Nephron (organoid): ENCODE results near the gene GATD1.

Experiments
- H3K27ac Mint-ChIP-seq, 3 experiments: 2 replicates each; pipeline ENCODE4 v1.8.0; 2020; ENCODE audit warnings: mixed read lengths in 3 of 3, mild to moderate bottlenecking in 2 of 3, moderate library complexity in 1 of 3
- H3K27me3 Mint-ChIP-seq: 2 replicates; pipeline ENCODE4 v1.8.0; 2021; ENCODE audit warnings: low read depth, mild to moderate bottlenecking, moderate library complexity, mixed read lengths
- H3K36me3 Mint-ChIP-seq: 2 replicates; pipeline ENCODE4 v1.8.0; 2020; ENCODE audit warnings: low read depth, mixed read lengths
- H3K4me1 Mint-ChIP-seq: 2 replicates; pipeline ENCODE4 v1.8.0; 2020; ENCODE audit warnings: mixed read lengths
- H3K4me3 Mint-ChIP-seq, 3 experiments: 2 replicates each; pipeline ENCODE4 v1.8.0; 2020; ENCODE audit warnings: mild to moderate bottlenecking in 3 of 3, mixed read lengths in 3 of 3, moderate library complexity in 2 of 3
- H3K9me3 Mint-ChIP-seq: 2 replicates; pipeline ENCODE4 v1.8.0; 2020; ENCODE audit warnings: mixed read lengths
- TF ChIP-seq, protein P1 (sequence below), 3 experiments: fragments of 200-600 bp; sonication (generic); IDR thresholded peaks; one replicate each; pipeline ENCODE4 v1.5.0; 2021; ENCODE audit warnings: antibody characterized with exemption in 3 of 3; ENCODE audit not compliant: unreplicated experiment in 3 of 3

GATD1 gene

DNA sequence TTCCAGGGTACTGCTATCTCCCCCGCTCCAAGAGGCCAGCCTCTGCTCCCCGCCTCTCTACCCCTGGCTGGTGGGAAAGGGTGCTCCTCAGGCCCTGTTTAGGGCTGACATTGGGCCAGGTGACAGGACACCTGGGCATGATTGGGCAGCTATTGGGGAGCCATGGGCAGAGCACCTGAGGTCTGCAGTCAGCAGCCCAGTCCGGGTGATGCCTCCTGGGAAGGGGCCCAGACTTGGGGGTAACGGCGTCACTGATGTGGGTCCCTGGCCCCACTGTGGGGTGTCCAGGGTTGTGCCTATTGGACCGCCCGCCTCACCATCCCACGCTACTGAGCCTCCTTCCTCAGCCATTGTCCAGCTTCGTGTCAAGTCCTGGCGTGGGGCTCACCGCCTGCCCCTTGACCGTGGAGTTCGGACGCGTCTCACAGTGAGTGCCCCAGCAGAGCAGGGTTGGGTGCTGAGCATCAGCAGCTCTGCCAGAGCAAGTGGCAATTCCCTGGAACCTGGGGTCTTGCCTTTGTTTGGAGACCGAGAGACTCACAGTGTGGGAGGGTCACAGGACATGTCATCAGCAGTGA lies 2.8 kb upstream of the GATD1 start:
- peak overlapping the region; percentile 34 to 84 (median 46) for H3K4me3 Mint-ChIP-seq
- no peak overlapping the region for H3K27ac Mint-ChIP-seq
- TF ChIP-seq, protein P1, sequence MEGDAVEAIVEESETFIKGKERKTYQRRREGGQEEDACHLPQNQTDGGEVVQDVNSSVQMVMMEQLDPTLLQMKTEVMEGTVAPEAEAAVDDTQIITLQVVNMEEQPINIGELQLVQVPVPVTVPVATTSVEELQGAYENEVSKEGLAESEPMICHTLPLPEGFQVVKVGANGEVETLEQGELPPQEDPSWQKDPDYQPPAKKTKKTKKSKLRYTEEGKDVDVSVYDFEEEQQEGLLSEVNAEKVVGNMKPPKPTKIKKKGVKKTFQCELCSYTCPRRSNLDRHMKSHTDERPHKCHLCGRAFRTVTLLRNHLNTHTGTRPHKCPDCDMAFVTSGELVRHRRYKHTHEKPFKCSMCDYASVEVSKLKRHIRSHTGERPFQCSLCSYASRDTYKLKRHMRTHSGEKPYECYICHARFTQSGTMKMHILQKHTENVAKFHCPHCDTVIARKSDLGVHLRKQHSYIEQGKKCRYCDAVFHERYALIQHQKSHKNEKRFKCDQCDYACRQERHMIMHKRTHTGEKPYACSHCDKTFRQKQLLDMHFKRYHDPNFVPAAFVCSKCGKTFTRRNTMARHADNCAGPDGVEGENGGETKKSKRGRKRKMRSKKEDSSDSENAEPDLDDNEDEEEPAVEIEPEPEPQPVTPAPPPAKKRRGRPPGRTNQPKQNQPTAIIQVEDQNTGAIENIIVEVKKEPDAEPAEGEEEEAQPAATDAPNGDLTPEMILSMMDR (IDR thresholded peaks at IDR 0.05; ENCODE audit: unreplicated experiment in 3 of 3): no peak
- peaks cover 16% of the 10 kb centered on the region for H3K4me1 Mint-ChIP-seq
- H3K36me3 Mint-ChIP-seq: peaks cover 6% of the 10 kb centered on the region
- peaks cover 6% of the 10 kb centered on the region for H3K27me3 Mint-ChIP-seq
- no peaks in the 10 kb centered on the region for H3K9me3 Mint-ChIP-seq

- no peak overlapping the region for H3K27ac Mint-ChIP-seq
- H3K9me3 Mint-ChIP-seq: no peaks in the 10 kb centered on the region
- H3K4me1 Mint-ChIP-seq: peaks cover 16% of the 10 kb centered on the region
- H3K27me3 Mint-ChIP-seq: peaks cover 6% of the 10 kb centered on the region
- TF ChIP-seq, protein P1 (IDR thresholded peaks at IDR 0.05; ENCODE audit: unreplicated experiment in 3 of 3): no peak
- H3K36me3 Mint-ChIP-seq: peaks cover 6% of the 10 kb centered on the region
- H3K4me3 Mint-ChIP-seq: peak overlapping the region; percentile 58 to 65 (median 63)
Measured at GRCh38 chr11:778976-779954, 2.0 kb upstream of the GATD1 start.

DNA sequence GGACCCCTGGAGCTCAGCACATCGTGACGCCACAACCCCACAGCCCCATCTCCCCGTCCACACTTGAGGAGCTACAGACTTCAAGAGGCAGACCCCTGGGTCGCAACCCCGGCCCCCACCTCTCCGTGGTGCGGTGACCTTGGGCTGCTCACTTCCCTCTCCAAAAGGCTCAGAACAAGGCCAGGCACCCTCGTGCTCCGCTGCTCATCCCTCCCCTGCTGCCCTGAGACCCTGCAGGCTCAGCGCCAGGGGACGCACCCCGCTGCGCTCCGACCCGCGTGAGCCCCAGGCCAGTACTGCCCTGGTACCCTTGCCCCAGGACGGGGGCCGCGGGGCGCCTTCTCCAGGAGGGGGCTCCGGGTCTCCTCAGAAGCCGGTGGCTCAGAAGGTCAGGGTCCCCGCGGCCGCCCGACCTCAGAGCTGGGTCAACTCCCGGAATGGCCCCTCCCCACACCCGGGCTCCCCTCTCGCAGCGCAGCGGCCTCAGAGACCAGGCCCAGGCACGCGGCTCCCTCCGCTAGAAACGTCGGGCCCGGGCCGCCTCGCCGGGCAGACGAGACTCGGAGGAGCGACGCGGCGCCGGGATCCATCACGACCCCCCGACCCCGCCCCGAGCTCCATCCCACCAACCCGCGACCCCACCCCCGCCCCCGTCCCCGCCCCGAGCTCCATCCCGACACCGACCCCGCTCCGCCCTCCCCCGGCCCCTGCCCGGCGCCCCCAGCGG lies 563 bp downstream of the GATD1 start:
- Mint-ChIP-seq H3K4me3 (peak overlapping the region; percentile 83 to 88 (median 86)), H3K27me3 (peaks cover 6% of the 10 kb centered on the region), H3K36me3 (no peaks in the 10 kb centered on the region), H3K27ac (peak overlapping the region in 2 of 3 experiments; percentile 58 to 60), H3K4me1 (peaks cover 4% of the 10 kb centered on the region), H3K9me3 (no peaks in the 10 kb centered on the region)
- TF ChIP-seq, protein P1 (IDR thresholded peaks at IDR 0.05; ENCODE audit: unreplicated experiment in 3 of 3): no peak

GRCh38 chr11:776263-776560 lies 1.1 kb downstream of the GATD1 start:
- TF ChIP-seq, protein P1 (IDR thresholded peaks at IDR 0.05; ENCODE audit: unreplicated experiment in 3 of 3): no peak
- Mint-ChIP-seq H3K27me3 (peaks cover 6% of the 10 kb centered on the region), H3K4me3 (peak overlapping the region; percentile 83 to 88 (median 86)), H3K36me3 (no peaks in the 10 kb centered on the region), H3K27ac (peak overlapping the region in 2 of 3 experiments; percentile 58 to 60), H3K4me1 (peaks cover 4% of the 10 kb centered on the region), H3K9me3 (no peaks in the 10 kb centered on the region)

DNA sequence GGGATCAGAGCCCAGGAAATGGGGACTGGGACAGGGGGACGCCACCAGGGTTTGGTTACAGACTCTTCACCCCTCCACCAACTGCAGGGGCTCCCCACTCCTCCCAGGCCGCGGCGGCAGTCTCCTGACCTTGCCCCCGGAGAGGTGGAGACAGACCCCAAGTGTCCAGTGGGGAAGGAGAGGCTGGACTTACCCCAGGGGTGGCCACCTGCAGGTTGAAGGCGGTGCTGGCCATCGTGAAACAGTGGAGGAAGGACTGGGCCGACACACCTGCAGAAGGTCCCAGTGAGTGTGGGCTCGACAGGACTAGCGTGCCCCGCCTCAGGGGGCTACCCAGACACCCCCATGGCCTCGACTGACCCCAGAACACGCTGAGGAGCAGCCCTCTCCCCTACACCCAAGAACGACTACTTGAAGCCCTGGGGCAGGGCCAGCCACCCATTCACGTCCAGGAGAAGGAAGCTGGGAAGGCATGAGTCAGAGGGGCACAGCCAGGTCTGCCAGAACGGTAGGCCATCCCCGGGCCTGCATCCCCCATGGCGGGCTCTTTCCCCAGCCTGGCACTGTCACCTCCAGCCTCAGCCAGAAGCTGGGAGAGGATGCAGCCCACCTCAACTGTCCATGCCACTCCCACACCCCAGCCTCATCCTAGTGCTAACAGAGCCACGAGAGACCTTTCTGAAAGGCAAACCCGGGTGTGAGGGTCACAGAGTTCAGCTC lies 2.3 kb downstream of the GATD1 start:
- Mint-ChIP-seq H3K36me3 (no peaks in the 10 kb centered on the region), H3K9me3 (no peaks in the 10 kb centered on the region), H3K4me3 (peak overlapping the region; percentile 76 to 85 (median 83)), H3K27ac (no peak overlapping the region), H3K4me1 (peaks cover 4% of the 10 kb centered on the region), H3K27me3 (no peaks in the 10 kb centered on the region)
- TF ChIP-seq, protein P1 (IDR thresholded peaks at IDR 0.05; ENCODE audit: unreplicated experiment in 3 of 3): no peak
